Stimulated activated CD4-positive, alpha-beta T cell treated with anti-CD3 and anti-CD28 coated beads, Interleukin-4, amount 100 ng/mL, for 24 hours (primary cell): ENCODE data around the gene UBTF.

Source experiments
- DNase-seq: peaks from one replicate; pipeline ENCODE4 v3.0.0-alpha.2; 2020

Gene UBTF

GRCh38 chr17:44213403-44214229 is 5.9 kb downstream of the UBTF start:
- no peak for DNase-seq

DNA sequence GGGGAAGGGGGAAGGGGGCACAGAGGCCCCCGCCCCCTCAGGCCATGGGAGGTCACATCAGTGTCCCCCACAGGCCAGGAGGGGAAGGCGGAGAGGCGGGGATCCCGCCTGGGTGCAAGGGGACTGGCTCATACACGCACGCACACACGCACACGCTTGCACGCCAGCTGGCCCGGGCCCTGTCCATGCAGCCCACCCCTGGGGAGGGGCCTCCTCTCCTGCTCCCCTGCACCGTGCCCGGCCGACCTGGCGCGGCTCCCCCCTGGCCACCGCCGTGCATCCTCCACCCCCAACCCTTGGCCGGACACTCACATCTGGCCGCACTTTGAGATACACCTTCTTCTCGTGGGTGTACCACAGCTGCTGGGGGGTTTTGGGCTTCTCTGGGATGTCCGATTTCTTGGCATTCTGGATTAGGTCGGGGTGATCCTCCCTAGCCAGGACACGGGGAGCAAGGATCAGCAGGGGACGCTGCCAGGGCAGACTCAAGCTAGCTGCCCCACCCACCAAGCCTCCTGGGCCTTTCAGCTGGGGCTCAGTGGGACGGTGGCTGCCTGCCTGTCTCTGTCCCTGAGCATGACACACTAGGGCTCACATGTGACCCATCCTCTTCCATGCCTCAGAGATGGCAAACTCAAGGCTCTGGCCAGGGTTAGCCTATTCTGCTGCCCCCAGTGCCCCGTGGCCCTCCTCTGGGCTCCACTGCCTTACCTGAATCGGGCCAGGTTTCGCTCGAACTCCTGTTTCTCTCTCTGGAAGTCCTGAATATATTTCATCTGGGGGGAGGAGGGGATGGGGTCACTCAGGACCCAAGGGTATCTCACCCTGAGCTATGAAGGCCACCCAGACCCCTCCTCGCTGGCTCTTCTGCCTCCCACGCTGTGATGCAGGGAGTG is 6.7 kb downstream of the UBTF start:
- DNase-seq = no peak

DNA sequence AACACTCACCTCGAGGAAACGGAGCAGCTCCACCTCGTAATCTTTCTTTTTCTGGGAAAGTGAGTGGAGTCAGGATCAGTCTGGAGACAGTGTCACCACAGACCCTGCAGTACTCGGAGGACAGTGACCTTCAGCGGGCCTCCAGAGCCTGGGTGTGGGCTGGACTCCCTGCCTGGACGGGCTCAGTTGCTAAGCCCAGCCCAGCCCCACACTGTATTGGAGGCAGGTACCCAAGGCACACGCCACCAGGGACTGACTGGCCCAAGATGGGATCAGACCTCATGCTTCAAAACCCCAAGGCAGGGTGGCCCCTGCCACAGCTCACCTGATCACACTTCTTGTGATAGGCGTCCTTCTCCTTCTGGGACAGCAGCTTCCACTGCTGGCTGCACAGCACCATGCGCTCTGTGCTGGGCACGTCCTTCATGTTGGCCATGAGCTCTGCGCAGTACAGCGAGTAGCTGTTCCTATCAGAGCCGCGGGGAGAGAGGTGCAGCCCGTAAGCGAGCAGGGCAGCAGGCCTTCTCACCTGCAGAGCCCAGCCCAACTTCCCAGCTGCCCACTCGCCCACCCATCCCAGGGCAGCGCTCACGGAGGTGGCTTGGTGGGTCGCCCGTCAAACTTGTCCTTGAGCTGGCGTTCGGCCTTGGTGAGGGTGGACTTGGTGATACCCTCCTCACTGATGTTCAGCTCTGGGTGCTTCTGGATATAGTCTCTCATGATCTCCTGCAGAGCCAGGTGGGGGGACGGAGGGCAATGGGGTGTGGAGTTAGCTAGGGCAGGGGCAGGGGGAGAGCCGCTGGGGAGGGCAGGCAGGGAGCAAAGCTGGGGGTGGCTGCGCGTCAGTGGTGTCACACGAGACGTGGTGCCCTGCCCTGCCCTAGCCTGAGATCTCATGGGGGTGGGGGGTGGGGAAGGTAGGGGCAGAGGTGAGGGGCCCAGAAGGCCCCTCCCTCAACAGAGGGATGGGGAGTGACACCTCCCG is 7.9 kb downstream of the UBTF start:
- DNase-seq = no peak

DNA sequence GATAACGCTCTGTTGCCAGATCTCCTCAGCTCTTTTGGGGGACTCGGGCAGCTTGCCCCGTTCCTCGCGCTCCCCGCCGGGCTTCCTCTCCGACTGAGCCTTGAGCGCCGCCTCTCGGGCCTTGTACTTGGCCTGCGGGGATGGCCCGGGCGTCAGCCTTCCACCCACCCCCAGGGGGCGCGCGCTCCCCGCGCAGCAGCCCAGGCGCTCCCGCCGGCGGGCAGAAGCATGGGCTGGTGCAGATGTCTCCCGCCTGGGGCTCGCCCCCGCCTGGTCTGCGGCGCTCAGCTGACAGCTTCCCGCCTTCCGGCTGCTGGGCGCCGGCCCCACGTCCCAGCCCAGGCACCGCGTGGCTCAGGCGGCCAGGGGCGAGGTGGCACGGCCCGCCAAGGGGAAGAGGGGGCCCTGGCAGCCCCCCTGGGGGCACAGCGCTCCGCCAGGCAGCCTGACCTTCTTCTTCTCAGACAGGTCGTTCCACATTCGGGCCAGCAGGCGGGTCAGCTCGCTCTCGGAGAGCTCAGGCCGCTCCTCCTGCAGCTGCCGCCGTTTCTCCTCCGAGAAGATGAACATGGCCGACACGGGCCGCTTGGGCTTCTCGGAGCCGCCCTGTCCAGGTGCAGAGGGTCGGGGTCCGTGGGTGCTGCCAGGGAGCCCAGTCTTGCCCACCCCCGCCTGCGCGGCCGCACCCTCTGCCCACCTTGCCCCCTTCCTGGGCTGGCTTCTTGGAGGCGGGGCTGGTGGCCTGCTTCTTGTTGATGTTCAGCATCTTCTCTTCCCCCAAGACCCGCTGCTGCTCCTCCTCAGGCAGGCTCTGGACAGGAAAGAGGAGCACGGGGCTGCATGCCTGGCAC is 8.9 kb downstream of the UBTF start:
- DNase-seq = peak; percentile 90

DNA sequence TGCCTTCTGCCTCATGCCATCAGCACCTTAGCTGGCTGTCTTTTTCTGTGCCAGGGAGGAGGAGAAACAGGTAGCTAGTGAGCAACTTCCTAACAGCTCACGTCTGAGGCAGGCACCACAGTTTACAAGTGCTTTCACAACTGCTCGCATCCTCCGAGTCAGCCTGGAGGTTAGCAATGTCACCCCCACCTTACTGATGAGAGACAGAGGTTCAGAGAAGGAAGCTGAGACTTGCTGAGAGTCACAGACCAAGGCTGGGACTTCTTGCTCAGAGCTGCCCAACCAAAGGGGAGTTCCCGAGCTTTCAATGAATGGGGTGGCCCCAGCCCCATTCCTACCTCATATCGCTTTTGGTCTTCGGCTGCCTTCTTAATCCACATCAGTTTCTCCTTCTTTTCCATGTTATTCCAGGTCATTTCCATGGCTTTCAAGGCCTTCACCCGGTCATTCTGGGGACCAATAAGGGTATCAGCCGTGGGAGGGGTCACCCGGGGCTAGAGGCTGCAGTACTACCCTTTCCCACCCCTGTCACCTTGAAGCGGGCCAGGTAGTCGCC is 9.6 kb downstream of the UBTF start:
- peak; percentile 65 for DNase-seq

GRCh38 chr17:44207743-44208142 is 11.7 kb downstream of the UBTF start:
- DNase-seq = no peak

DNA sequence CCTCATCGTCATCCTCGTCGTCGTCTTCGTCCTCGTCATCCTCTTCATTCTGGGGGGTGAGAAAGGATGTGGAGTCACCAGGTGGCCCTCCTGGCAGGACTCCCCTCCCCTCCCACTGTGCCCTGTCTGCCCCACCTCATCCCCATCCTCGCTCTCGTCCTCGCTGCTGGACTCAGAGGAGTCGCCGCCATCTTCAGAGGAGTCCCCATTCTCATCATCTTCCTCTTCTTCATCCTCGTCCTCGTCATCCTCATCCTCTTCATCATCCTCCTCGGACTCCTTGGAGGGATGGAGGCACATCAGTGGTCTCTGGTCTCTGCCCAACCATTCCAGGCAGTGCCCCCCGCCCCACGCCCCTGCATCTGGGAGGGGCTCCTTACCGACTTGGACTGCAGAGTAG is 12.2 kb downstream of the UBTF start:
- DNase-seq = no peak

DNA sequence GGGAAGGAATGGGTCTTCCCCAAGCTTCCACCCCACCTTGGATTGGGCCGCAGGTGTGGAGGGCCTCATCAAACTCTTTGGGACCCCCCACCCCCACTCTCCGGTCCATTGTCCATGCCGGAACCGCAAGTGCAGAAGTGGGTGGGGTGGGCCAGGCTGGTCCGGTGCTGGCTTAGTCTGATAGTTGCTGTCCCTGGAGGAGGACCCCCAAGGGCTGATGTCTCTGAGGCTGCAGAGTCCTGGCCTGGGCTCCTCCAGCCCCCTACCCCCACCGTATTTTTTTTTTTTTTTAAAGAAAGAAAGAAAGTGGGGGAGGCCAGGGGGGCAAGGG is 12.7 kb downstream of the UBTF start:
- DNase-seq = no peak

DNA sequence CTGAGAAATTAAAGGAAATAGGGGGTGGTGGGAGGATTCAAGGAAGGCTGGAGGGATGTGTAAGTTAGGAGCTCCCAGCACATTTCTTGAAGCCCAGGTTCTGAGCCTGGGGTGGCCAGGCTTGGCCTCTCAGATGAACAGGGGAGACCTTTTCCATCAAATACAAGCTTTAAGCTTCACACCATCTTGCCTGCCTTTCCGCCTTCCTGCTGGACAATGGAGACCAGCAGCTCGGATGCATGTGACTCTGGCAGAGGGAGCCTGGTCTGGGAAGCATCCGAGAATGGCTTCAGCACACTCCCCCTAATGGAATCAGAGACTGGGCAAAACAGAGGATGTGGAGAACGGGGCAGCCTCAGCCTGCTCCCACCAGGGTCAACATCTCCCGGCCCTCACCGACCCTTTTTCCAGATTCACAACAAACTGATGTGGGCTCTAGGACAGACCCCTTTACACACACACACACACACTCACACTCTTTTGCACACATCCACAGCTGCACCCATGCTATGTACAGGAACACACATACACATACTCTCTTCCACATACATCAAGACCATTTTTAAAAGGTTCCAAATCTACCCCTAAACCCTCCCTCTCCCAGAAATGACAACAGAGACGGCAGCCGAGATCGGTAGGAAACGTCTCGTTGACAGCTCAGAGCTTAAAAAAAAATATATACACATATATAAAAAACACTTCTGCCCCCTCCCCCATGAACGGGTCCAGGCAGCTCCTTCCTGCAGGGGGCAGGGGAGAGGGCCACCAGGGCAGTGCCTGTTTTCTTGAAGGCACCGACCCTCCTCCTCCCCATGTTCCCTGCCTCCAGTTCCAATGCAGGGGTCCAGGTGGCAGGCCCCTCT is 13.3 kb downstream of the UBTF start:
- no peak for DNase-seq

DNA sequence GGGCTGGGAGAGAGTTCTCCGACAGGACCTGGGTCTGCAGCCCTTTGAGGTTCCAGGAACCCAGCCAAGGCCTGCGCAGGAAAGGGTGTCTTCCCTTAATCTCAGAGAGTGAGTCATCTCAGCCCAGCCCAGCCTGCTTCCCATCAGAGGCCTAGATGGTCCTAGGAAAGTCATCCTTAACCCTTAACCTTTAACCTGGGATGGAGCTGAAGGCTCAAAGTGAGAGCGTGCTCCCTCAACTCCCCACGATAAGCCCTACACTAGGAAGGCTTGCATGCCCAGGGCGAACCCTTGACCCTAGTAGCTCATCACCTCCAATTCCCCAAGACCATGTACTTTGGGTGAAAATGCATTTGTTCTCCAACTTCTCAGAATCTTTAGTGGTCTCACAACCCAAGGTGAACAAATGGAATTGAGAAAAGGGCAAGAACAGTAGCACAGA is 15.0 kb downstream of the UBTF start:
- DNase-seq = no peak

DNA sequence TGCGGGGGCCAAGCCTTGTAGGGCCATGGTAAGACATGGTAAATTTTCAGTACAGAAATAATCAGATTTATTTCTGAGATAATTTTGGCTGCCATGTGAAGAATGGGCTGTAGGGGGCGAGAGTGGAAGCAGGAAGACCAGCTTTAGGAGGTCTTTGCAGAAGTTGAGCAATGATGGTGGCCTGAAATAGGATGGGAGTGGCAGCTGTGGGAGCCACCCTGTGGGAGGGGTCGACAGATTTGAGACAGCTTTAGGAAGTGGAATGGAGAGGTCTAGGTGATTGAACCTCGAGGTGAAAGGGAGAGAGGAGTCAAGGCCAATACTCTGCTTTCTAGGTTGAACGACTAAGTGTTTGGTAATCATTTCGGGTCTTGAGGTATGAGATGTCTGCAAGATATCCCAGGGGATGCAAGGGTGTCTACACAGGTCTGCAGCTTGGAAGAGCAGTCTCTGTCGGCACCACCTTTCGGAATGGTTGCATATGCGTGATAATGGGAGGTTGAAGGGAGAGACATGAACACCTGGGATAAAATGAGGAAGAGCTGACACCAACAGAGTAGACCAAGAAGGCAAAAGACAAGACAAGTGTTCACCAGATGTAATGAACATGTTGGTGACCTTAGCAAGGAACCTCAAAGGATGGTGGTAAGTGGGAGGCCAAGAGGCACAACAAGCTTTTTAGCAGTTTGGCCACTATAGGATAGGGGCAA is 15.6 kb downstream of the UBTF start:
- peak; percentile 59 for DNase-seq

DNA sequence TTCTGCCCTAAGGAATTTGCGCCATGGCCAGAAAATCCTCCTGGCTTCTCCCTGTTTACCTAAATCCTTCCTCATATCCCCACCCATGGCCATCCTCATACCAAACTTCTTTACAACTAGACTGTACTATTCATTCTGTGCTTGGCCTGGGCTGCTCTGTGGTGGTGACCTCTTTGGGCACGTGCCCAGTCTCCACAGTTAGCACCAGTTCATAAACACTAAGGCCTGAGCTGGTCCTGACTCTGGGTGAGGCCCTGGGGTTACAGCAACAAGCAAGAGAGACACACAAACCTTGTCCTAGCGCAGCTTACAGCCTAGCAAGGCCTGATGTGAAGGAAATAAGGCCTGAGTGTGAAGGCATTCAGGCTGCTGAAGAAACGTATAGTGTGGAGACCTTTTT is 16.7 kb downstream of the UBTF start:
- DNase-seq = no peak

DNA sequence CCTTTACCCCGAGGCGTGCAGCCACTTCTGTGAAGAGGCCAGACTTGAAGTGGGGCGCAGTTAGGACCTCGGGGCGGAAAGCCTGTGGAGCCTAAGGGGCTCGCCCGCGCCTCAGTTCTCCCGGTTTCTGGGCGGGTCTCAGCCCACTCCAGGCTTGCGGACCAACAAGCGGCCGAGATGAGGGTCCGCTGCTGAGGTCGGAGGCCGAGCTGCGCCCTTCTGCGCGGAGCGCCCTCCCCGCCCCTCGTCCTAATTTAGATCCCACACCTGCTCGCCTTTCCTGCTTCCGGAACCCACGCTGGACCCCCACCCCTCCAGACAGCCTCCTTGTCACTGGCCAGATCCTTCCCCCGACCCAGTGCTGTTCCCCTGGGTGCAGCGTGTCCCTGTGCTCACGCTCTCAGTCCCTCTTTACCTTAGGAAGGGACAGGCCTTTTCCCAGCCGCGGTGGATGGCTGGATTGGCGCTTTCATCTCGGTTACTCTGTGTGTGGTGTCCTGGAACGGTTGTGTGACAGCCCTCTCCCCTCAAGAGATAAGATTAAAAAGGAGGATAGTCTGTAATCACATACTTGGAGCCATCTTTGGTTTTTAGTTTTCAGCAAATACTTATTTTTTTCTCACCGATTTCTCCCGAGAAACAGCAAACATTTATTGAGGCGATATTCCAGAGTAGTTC is 18.9 kb downstream of the UBTF start:
- DNase-seq = no peak

DNA sequence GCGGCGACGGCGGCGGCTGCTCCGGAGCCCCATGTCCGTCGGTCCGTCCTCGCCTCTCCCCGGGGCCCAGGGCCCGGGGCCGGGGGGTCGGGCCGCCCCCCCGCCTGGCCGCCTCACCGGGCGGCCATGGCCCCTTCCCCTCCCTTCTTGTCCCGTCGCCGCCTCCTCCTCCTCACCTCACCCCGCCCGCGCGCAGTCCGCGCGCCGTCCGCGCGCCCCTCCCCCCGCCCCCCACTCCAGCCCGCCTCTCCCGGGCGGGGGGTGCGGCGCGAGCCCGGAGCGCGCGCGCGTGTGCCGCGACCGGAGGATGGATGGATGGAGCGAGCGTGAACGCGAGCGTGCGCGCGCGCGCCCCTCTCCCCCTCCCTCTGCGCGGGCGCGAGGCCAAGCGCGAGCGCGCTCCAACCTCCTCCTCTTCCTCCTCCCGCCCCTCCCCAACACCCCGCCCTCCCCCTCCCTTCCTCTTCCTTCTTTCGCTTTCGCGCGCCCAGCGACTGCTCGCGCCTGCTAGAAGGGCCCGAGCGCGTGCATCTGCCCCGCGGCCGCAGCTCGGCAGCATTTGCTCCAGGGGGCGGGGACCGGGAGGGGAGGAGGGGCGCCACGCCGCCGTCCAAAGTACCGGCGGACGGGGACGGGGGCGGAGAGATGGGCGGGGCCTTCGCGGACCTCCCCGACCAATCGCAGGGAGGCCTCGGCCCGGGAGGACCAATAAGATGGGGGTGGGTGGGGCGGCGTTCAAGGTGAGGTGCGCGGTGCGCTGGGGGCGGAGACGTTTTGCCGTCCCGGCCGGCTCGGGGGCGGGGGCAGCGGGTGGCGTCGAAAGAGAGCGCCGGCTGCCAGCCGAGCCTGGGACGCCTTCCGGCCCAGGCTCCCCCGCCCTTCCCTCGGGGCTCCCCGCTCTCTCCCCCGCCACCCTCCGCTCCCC is 19.7 kb downstream of the UBTF start, which contains the start of gene ATXN7L3:
ATXN7L3 (minus strand) TSS at position 332 of the 925 bp plus-strand sequence. CDS start 1,814 bp downstream, outside the sequence.
- peak; percentile 99 for DNase-seq

DNA sequence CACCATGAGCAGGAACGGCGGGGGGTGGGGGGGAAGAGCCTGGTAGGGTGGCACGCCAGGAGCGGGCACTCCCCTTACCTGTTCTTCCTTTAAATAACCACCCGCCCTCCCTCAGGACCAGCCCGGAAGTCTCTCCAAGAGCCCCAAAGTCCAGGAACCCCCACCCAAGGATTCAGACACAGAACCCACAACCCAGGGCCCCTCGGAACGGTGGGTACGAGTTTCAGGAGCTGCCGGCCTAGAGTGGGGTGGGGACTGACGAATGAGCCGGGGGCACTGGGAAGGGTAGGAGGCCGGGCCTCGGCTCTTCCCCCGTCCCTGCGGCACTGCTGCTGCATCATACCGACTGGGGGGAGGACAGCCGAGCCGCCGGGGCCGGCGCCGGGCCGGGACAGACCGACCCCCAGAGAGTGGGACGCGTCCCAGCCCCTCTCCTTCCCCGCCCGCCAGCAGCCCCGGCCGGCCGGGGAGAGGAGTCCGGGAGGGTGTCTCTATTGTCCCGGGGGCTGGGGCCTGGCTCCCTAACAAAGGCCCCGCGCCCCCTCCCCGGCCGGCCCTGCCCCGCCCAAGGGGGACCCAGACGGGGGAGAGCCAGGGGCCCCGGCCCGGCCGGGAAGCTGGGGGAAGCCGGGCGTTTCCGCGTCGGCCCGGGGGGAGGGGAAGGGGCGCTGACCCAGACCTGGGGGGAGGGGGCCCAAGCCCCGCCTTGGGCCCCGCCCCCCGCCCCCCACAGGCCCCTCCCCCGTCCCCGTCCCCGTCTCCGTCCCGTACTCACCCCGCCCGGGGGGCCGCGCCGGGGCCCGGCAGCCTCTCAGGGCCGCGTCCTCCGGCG is 20.5 kb downstream of the UBTF start:
- DNase-seq = peak; percentile 49

- DNase-seq = peak; percentile 46
Observed at GRCh38 chr17:44197980-44198720, 21.3 kb downstream of the UBTF start.
